ENCODE measurements around the gene APC.

DNA sequence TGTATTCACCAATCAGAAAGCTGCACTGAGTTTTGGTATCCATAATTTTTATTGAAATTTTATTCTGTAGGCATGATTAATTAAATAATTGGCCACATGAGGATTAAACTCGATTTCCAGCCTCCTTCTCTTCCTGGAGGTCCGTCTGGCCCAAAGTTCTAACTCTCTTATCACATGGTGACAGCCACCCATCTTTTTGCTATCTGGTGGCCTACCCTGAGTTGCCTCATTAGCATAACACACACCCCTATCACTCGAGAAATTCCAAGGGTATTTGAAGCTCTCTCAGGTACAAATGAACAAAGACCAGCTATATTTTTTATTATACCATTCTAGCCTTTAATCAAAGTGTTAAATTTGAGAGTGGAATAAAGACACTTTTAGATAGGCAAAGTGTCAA lies 57.7 kb downstream of the APC start:
- TF ChIP-seq CTCF (IDR thresholded peaks at IDR 0.05) = no peak
- no peak for TF ChIP-seq EP300 (IDR thresholded peaks at IDR 0.05)
- no peak for TF ChIP-seq POLR2A (IDR thresholded peaks at IDR 0.05)

Measured in upper lobe of left lung (tissue), 4 donors.